Measurements from ENCODE around the gene PLXDC1.
"Not testable (repeated sequence)": the region's sequence is repeated elsewhere in the genome, so short reads cannot be mapped to it uniquely, and the experiment has no call there.

PLXDC1 gene

GRCh38 chr17:39022924-39023323, 128.5 kb downstream of the PLXDC1 start:
- H3K36me3 ChIP-seq (ENCODE audit: insufficient read depth, low read length) = no peaks in the 10 kb centered on the region
- H3K9ac ChIP-seq (ENCODE audit: low read depth, low read length) = no peak overlapping the region
- no peaks in the 10 kb centered on the region for H3K9me3 ChIP-seq (ENCODE audit: insufficient read depth, low read depth, low read length)
- no peak overlapping the region for H3K4me3 ChIP-seq (ENCODE audit: low read length)
- WGBS = 88% methylated on average over 5 of the region's 6 CpGs
- peaks cover 8% of the 10 kb centered on the region; the same call in 1 of the 2 replicates for H3K4me1 ChIP-seq (ENCODE audit: insufficient read depth, low read length)
- peaks cover 19% of the 10 kb centered on the region for H3K27me3 ChIP-seq (ENCODE audit: insufficient read depth, low read length)
- no peak overlapping the region for H3K27ac ChIP-seq (ENCODE audit: low read depth, low read length)

GRCh38 chr17:39020037-39020436, 131.4 kb downstream of the PLXDC1 start:
- H3K9ac ChIP-seq (ENCODE audit: low read depth, low read length); H3K27ac ChIP-seq (ENCODE audit: low read depth, low read length); H3K36me3 ChIP-seq (ENCODE audit: insufficient read depth, low read length); H3K4me1 ChIP-seq (ENCODE audit: insufficient read depth, low read length); H3K27me3 ChIP-seq (ENCODE audit: insufficient read depth, low read length); H3K4me3 ChIP-seq (ENCODE audit: low read length); H3K9me3 ChIP-seq (ENCODE audit: insufficient read depth, low read depth, low read length): not testable (repeated sequence)
- WGBS = 95% methylated on average over 5 of the region's 6 CpGs

GRCh38 chr17:39018267-39019134, 132.9 kb downstream of the PLXDC1 start:
- H3K9me3 ChIP-seq (ENCODE audit: insufficient read depth, low read depth, low read length) = no peaks in the 10 kb centered on the region
- peaks cover 8% of the 10 kb centered on the region; the same call in 1 of the 2 replicates for H3K4me1 ChIP-seq (ENCODE audit: insufficient read depth, low read length)
- no peaks in the 10 kb centered on the region for H3K27me3 ChIP-seq (ENCODE audit: insufficient read depth, low read length)
- WGBS = 59% methylated on average over 11 of the region's 11 CpGs
- H3K4me3 ChIP-seq (ENCODE audit: low read length) = no peak overlapping the region
- H3K9ac ChIP-seq (ENCODE audit: low read depth, low read length) = no peak overlapping the region
- H3K27ac ChIP-seq (ENCODE audit: low read depth, low read length) = no peak overlapping the region
- H3K36me3 ChIP-seq (ENCODE audit: insufficient read depth, low read length) = no peaks in the 10 kb centered on the region

- Histone ChIP-seq H3K27me3 (ENCODE audit: insufficient read depth, low read length) (no peaks in the 10 kb centered on the region), H3K4me3 (ENCODE audit: low read length) (no peak overlapping the region), H3K4me1 (ENCODE audit: insufficient read depth, low read length) (peaks cover 8% of the 10 kb centered on the region; the same call in 1 of the 2 replicates), H3K36me3 (ENCODE audit: insufficient read depth, low read length) (no peaks in the 10 kb centered on the region), H3K27ac (ENCODE audit: low read depth, low read length) (no peak overlapping the region), H3K9ac (ENCODE audit: low read depth, low read length) (no peak overlapping the region), H3K9me3 (ENCODE audit: insufficient read depth, low read depth, low read length) (no peaks in the 10 kb centered on the region)
- 83% methylated on average over 9 of the region's 9 CpGs for WGBS
These were observed 135.0 kb downstream of the PLXDC1 start for GRCh38 chr17:39016193-39017153.

- no peak overlapping the region for H3K27ac ChIP-seq (ENCODE audit: low read depth, low read length)
- peaks cover 8% of the 10 kb centered on the region; the same call in 1 of the 2 replicates for H3K4me1 ChIP-seq (ENCODE audit: insufficient read depth, low read length)
- H3K4me3 ChIP-seq (ENCODE audit: low read length) = no peak overlapping the region
- H3K9ac ChIP-seq (ENCODE audit: low read depth, low read length) = no peak overlapping the region
- 94% methylated on average over 11 of the region's 11 CpGs for WGBS
- no peaks in the 10 kb centered on the region for H3K27me3 ChIP-seq (ENCODE audit: insufficient read depth, low read length)
- H3K36me3 ChIP-seq (ENCODE audit: insufficient read depth, low read length) = no peaks in the 10 kb centered on the region
- H3K9me3 ChIP-seq (ENCODE audit: insufficient read depth, low read depth, low read length) = no peaks in the 10 kb centered on the region
These were observed 135.9 kb downstream of the PLXDC1 start for GRCh38 chr17:39015546-39015935.

GRCh38 chr17:39014795-39015545, 136.5 kb downstream of the PLXDC1 start:
- 88% methylated on average over 13 of the region's 13 CpGs for WGBS
- Histone ChIP-seq H3K9ac (ENCODE audit: low read depth, low read length) (no peak overlapping the region), H3K9me3 (ENCODE audit: insufficient read depth, low read depth, low read length) (no peaks in the 10 kb centered on the region), H3K4me1 (ENCODE audit: insufficient read depth, low read length) (peaks cover 8% of the 10 kb centered on the region; the same call in 1 of the 2 replicates), H3K4me3 (ENCODE audit: low read length) (no peak overlapping the region), H3K27ac (ENCODE audit: low read depth, low read length) (no peak overlapping the region), H3K36me3 (ENCODE audit: insufficient read depth, low read length) (no peaks in the 10 kb centered on the region), H3K27me3 (ENCODE audit: insufficient read depth, low read length) (no peaks in the 10 kb centered on the region)

GRCh38 chr17:39014044-39014794, 137.2 kb downstream of the PLXDC1 start:
- H3K27me3 ChIP-seq (ENCODE audit: insufficient read depth, low read length) = no peaks in the 10 kb centered on the region
- no peak overlapping the region for H3K27ac ChIP-seq (ENCODE audit: low read depth, low read length)
- peaks cover 8% of the 10 kb centered on the region; the same call in 1 of the 2 replicates for H3K4me1 ChIP-seq (ENCODE audit: insufficient read depth, low read length)
- H3K9me3 ChIP-seq (ENCODE audit: insufficient read depth, low read depth, low read length) = no peaks in the 10 kb centered on the region
- H3K4me3 ChIP-seq (ENCODE audit: low read length) = no peak overlapping the region
- WGBS = 81% methylated on average over 4 of the region's 4 CpGs
- no peak overlapping the region for H3K9ac ChIP-seq (ENCODE audit: low read depth, low read length)
- no peaks in the 10 kb centered on the region for H3K36me3 ChIP-seq (ENCODE audit: insufficient read depth, low read length)

Data from HUES64 (cell line).